Endothelial cell (in vitro differentiated cells): ENCODE data around the gene SMG9. TPM values are rescaled to one million over a fixed set of nuclear protein-coding genes. Genes with fewer than 3 reads are reported as not detected.

Experiments
- DNase-seq: peaks from one replicate; pipeline ENCODE4 v3.0.0; 2021; ENCODE audit warnings: low spot score
- H3K27ac Mint-ChIP-seq: one replicate; pipeline ENCODE4 v1.8.0; 2021; ENCODE audit warnings: mixed read lengths, inconsistent platforms; ENCODE audit not compliant: unreplicated experiment
- H3K27me3 Mint-ChIP-seq: one replicate; pipeline ENCODE4 v1.8.0; 2021; ENCODE audit warnings: mild to moderate bottlenecking, moderate library complexity, mixed read lengths, inconsistent platforms; ENCODE audit not compliant: unreplicated experiment
- H3K36me3 Mint-ChIP-seq: one replicate; pipeline ENCODE4 v1.8.0; 2021; ENCODE audit warnings: mild to moderate bottlenecking, low read depth, mixed read lengths, inconsistent platforms; ENCODE audit not compliant: unreplicated experiment
- H3K4me1 Mint-ChIP-seq: one replicate; pipeline ENCODE4 v1.8.0; 2021; ENCODE audit warnings: mild to moderate bottlenecking, mixed read lengths, inconsistent platforms; ENCODE audit not compliant: unreplicated experiment
- H3K4me3 Mint-ChIP-seq: one replicate; pipeline ENCODE4 v1.8.0; 2021; ENCODE audit warnings: mild to moderate bottlenecking, mixed read lengths, inconsistent platforms; ENCODE audit not compliant: unreplicated experiment
- H3K9me3 Mint-ChIP-seq: one replicate; pipeline ENCODE4 v1.8.0; 2021; ENCODE audit warnings: mixed read lengths, inconsistent platforms; ENCODE audit not compliant: unreplicated experiment
- total RNA-seq: library from RNA; stranded (reverse); fragmentation: NEBNext Ultra II Directional; extraction: Animal tissue kit (Norgen Biotek cat#: 25700); gene quantifications from one replicate; pipeline ENCODE4 v1.2.1, GENCODE V29; 2021; ENCODE audit not compliant: unreplicated experiment
- TF ChIP-seq, protein P1 (sequence below): fragments of 200-600 bp; sonication (generic); IDR thresholded peaks from one replicate; pipeline ENCODE4 v1.5.0; 2021; ENCODE audit warnings: antibody characterized with exemption; ENCODE audit not compliant: unreplicated experiment

The SMG9 gene
- total RNA-seq, 1 donor from 2014 or later: 38.8 TPM

DNA sequence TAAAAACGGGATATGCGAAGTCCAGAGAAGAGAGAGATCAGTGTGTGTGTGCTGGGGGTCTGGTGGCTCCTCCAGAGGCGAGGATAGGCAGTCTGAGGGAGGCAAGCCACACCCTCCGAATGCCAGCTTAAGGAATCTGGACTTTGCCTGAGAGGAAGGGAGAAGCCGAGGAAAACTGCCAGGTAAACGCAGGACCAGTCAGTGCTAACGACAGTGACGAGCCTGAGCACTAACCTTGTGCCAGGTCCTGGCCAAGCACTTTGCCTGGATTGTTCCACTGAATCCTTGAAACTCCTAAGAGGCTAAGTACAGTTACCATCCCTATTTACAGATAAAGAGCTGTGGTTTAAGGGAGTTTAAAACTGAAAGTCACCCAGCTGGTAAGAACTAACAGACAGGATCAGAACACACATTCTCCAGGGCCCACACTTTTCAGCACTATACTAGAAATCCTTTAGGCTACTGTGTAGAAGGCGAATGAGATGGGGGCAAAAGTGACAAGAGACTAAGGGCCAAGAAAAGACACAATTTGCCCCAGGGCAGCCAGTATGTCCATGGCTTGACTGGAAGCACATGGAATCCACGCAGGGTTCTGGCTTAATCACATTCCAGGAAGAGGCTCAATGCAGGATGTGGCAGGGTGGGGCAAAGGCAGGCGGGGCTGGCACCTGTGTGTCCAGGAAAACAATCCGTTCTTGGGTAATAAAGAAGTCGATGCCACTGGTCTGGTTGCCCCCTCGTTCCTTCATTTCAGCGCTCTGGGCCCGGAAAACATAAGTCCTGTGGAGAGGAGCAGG, 15.1 kb downstream of the SMG9 start:
- H3K36me3 Mint-ChIP-seq: peaks cover 52% of the 10 kb centered on the region
- no peaks in the 10 kb centered on the region for H3K9me3 Mint-ChIP-seq
- no peak overlapping the region for H3K4me3 Mint-ChIP-seq
- no peak overlapping the region for H3K27ac Mint-ChIP-seq
- peaks cover 1% of the 10 kb centered on the region for H3K4me1 Mint-ChIP-seq
- peaks cover 2% of the 10 kb centered on the region for H3K27me3 Mint-ChIP-seq
- DNase-seq: no peak
- TF ChIP-seq, protein P1, sequence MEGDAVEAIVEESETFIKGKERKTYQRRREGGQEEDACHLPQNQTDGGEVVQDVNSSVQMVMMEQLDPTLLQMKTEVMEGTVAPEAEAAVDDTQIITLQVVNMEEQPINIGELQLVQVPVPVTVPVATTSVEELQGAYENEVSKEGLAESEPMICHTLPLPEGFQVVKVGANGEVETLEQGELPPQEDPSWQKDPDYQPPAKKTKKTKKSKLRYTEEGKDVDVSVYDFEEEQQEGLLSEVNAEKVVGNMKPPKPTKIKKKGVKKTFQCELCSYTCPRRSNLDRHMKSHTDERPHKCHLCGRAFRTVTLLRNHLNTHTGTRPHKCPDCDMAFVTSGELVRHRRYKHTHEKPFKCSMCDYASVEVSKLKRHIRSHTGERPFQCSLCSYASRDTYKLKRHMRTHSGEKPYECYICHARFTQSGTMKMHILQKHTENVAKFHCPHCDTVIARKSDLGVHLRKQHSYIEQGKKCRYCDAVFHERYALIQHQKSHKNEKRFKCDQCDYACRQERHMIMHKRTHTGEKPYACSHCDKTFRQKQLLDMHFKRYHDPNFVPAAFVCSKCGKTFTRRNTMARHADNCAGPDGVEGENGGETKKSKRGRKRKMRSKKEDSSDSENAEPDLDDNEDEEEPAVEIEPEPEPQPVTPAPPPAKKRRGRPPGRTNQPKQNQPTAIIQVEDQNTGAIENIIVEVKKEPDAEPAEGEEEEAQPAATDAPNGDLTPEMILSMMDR: no peak

DNA sequence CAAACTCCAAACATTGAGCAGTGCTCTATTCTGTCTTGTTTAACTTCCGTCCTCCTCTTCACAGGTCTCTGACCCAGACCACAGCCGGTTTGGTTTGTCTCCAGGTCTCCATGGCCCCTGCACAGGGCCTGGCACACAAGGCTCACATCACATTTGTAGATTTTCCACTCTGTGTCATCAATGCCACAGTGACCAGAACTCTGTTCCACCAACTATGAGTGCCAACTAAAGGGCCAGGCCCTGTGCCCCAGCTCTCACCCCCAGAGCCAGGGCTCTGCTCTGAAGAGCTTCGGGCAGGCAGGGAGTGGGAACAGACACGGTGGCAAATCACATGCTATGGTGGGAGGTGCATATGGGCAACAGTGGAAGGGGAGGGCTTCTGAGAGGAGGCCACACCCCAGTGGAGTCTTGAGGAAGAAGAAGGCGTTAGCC, 16.0 kb downstream of the SMG9 start:
- TF ChIP-seq, protein P1: no peak
- H3K4me1 Mint-ChIP-seq: no peaks in the 10 kb centered on the region
- peaks cover 2% of the 10 kb centered on the region for H3K27me3 Mint-ChIP-seq
- no peak overlapping the region for H3K4me3 Mint-ChIP-seq
- H3K27ac Mint-ChIP-seq: no peak overlapping the region
- no peaks in the 10 kb centered on the region for H3K9me3 Mint-ChIP-seq
- peaks cover 50% of the 10 kb centered on the region for H3K36me3 Mint-ChIP-seq
- DNase-seq: no peak

- H3K9me3 Mint-ChIP-seq: no peaks in the 10 kb centered on the region
- H3K4me3 Mint-ChIP-seq: no peak overlapping the region
- peaks cover 4% of the 10 kb centered on the region for H3K27me3 Mint-ChIP-seq
- TF ChIP-seq, protein P1: no peak
- H3K4me1 Mint-ChIP-seq: peaks cover 3% of the 10 kb centered on the region
- peaks cover 58% of the 10 kb centered on the region for H3K36me3 Mint-ChIP-seq
- H3K27ac Mint-ChIP-seq: no peak overlapping the region
- DNase-seq: no peak
Observed at GRCh38 chr19:43735957-43736356, 18.8 kb downstream of the SMG9 start.

GRCh38 chr19:43735013-43735412, 19.7 kb downstream of the SMG9 start:
- H3K4me1 Mint-ChIP-seq: peaks cover 3% of the 10 kb centered on the region
- H3K27me3 Mint-ChIP-seq: peaks cover 4% of the 10 kb centered on the region
- peaks cover 54% of the 10 kb centered on the region for H3K36me3 Mint-ChIP-seq
- TF ChIP-seq, protein P1: no peak
- no peak for DNase-seq
- no peak overlapping the region for H3K27ac Mint-ChIP-seq
- no peaks in the 10 kb centered on the region for H3K9me3 Mint-ChIP-seq
- no peak overlapping the region for H3K4me3 Mint-ChIP-seq

- TF ChIP-seq, protein P1: no peak
- H3K4me1 Mint-ChIP-seq: peaks cover 3% of the 10 kb centered on the region
- no peak for DNase-seq
- peak overlapping the region; percentile 12 for H3K27ac Mint-ChIP-seq
- H3K4me3 Mint-ChIP-seq: peak overlapping the region; percentile 19
- H3K36me3 Mint-ChIP-seq: peaks cover 47% of the 10 kb centered on the region
- H3K27me3 Mint-ChIP-seq: peaks cover 2% of the 10 kb centered on the region
- H3K9me3 Mint-ChIP-seq: no peaks in the 10 kb centered on the region
Observed at GRCh38 chr19:43731846-43732245, 22.9 kb downstream of the SMG9 start.
